KOPT-K1 (cell line): Measurements from ENCODE around the gene SMG9.

Experiments used
- H3K27ac ChIP-seq: fragments of 200-600 bp; sonication (generic); 2 replicates; pipeline ENCODE4 v1.5.1; 2016; ENCODE audit warnings: antibody characterized with exemption, mild to moderate bottlenecking, low read depth, low read length; ENCODE audit not compliant: poor library complexity, severe bottlenecking
- H3K36me3 ChIP-seq: fragments of 200-600 bp; sonication (generic); 2 replicates; pipeline ENCODE4 v1.5.1; 2017; ENCODE audit warnings: antibody characterized with exemption, mild to moderate bottlenecking, low read length, moderate library complexity; ENCODE audit not compliant: insufficient read depth
- H3K9me3 ChIP-seq: fragments of 200-600 bp; sonication (generic); 2 replicates; pipeline ENCODE4 v1.5.1; 2017; ENCODE audit warnings: antibody characterized with exemption, low read length, mild to moderate bottlenecking; ENCODE audit not compliant: insufficient read depth, poor library complexity, severe bottlenecking

The SMG9 gene

DNA sequence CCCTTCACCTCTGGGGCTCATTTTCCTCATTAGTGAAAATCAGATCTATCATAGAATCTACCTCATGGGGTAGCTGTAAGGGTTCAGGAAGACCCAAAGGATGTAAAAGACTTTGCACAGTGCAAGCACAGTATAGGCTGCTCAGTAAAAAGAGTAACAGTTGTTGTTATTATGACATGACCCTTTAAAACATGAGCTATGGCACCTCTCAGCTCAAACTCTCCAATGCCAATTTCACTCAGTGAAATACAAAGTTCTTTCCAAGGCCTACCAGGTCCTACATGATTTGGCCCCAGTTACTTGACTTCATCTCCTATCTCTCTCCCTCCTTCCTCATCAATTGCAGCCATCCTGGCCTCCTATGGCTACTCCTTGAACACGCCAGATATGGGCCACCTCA, 4.9 kb downstream of the SMG9 start:
- Histone ChIP-seq H3K27ac (no peak overlapping the region), H3K36me3 (peaks cover 79% of the 10 kb centered on the region), H3K9me3 (no peaks in the 10 kb centered on the region)

GRCh38 chr19:43749152-43749551, 5.6 kb downstream of the SMG9 start:
- peaks cover 87% of the 10 kb centered on the region for H3K36me3 ChIP-seq
- H3K27ac ChIP-seq, result no peak overlapping the region
- no peaks in the 10 kb centered on the region for H3K9me3 ChIP-seq

DNA sequence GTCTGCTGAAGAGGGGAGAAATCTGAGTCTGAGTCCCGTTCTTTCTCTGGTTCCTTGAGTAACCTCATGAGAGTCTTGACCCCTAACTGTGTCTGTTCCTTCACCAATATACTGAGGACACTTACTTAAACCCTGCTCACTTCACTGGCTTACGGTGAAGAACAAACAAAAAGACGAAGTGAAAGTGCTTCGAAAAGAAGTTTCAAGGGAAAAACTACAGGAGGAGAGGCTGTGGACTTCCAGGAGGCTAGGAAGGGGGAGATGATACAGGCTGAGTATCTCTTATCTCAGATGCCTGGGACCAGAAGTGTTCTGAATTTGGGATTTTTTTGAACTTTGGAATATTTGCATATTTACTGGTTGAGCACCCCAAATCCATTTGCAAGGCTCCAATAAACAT, 6.1 kb downstream of the SMG9 start:
- H3K36me3 ChIP-seq, result peaks cover 91% of the 10 kb centered on the region
- no peak overlapping the region for H3K27ac ChIP-seq

DNA sequence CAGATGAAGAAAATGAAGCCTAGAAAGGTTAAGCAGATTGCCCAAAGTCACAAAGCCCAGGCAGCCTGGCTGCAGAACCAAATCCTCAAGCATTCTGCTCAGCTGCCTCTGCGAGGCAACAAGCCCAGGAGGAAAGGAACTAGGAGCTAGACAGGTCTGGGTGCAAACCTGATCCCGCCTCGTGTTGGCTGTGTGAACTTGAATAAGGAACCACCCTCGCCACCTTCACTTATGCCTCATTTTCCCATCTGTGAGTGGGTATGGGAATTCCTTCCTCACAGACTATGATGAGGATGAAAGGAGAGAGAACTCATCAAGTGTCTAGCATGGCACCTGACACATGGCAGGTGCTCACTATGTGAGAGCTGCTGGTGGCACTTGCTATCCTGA, 6.6 kb downstream of the SMG9 start:
- H3K27ac ChIP-seq, result no peak overlapping the region
- peaks cover 96% of the 10 kb centered on the region for H3K36me3 ChIP-seq
- no peaks in the 10 kb centered on the region for H3K9me3 ChIP-seq

More for the DNA sequence above, 6.1 kb downstream of the SMG9 start:
- no peaks in the 10 kb centered on the region for H3K9me3 ChIP-seq

GRCh38 chr19:43747557-43748204, 7.1 kb downstream of the SMG9 start:
- Histone ChIP-seq H3K9me3 (no peaks in the 10 kb centered on the region), H3K36me3 (peaks cover 98% of the 10 kb centered on the region), H3K27ac (no peak overlapping the region)

DNA sequence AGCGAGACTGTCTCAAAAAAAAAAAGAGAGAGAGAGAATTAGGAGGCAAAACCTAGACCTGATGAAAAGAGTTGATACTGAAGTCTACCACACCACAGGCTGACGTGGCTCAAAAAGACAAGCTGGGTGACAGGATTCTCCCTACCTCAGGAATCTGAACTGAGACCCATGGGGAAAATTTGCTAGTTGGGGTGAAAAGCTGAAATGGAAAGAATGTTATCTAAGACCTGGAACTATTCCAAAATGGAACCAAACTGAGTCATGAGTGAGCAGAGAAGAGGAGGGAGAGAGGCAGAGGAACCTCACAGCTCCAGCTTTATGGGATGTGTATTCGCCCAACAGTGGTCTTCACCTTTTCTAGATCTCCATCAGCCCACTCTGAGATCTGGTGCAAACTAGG, 11.7 kb downstream of the SMG9 start:
- Histone ChIP-seq H3K36me3 (peaks cover 100% of the 10 kb centered on the region), H3K27ac (no peak overlapping the region), H3K9me3 (no peaks in the 10 kb centered on the region)

DNA sequence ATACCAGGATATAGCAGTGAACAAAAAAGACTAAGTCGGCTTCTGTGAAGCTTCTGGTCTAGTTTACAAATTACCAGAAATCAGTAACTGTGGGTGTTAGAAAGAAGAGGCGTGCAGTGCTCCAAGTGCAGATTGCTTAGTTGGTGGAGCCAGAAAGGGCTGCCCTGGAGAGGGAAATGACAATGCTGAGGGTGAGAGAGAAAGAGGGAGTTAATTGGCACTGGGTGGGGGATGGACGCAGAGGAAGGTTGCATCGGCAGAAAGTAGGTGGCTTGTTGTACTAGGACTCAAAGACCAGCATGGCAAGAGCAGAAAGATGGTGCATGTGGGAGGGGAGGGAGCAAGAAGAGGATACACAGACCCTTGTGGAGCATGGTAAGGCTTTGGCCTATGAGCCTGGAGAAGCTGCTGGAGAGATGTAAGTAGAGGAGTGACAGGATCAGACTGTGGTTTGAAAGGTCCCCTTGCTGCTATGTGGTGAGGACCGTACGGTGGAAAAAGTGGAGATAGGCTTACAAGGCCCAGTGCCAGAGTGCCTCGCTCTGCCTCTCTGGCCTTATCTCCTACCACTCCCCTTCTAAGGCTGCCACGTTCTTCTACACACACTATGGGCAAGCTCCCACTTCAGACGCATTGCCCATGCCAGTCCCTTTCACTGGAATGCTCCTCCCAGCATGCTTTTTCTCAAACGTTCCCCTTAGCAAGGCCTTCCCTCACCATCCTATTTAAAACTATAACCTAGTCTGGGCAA, 13.5 kb downstream of the SMG9 start:
- H3K36me3 ChIP-seq, result peaks cover 100% of the 10 kb centered on the region
- no peak overlapping the region for H3K27ac ChIP-seq

GRCh38 chr19:43739439-43740235, 15.1 kb downstream of the SMG9 start:
- Histone ChIP-seq H3K27ac (no peak overlapping the region), H3K36me3 (peaks cover 99% of the 10 kb centered on the region), H3K9me3 (no peaks in the 10 kb centered on the region)

More for the DNA sequence above, 13.5 kb downstream of the SMG9 start:
- no peaks in the 10 kb centered on the region for H3K9me3 ChIP-seq

GRCh38 chr19:43738780-43739211, 16.0 kb downstream of the SMG9 start:
- Histone ChIP-seq H3K27ac (no peak overlapping the region), H3K9me3 (no peaks in the 10 kb centered on the region), H3K36me3 (peaks cover 99% of the 10 kb centered on the region)

DNA sequence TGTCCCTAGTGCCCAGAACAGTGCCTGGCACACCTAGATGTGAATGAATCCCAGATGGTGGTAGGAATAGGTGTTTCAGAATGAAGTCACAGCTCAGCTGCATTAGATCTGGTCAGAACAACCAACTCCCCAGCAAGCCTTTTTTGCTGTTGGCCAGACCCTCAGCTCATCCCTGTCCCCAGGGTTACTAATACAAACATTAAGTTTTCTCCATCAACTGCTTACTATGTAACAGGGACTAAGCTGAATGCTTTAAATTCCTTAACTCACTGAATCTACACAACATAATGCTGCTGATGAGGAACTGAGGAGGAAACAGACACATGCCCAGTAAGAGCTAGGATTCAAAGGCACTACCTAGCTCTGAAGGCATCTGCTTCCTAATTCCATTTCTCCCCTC, 18.8 kb downstream of the SMG9 start:
- no peaks in the 10 kb centered on the region for H3K9me3 ChIP-seq
- H3K36me3 ChIP-seq, result peaks cover 99% of the 10 kb centered on the region
- H3K27ac ChIP-seq, result no peak overlapping the region

- Histone ChIP-seq H3K27ac (no peak overlapping the region), H3K36me3 (peaks cover 99% of the 10 kb centered on the region), H3K9me3 (no peaks in the 10 kb centered on the region)
Observed at GRCh38 chr19:43735013-43735412, 19.7 kb downstream of the SMG9 start.

DNA sequence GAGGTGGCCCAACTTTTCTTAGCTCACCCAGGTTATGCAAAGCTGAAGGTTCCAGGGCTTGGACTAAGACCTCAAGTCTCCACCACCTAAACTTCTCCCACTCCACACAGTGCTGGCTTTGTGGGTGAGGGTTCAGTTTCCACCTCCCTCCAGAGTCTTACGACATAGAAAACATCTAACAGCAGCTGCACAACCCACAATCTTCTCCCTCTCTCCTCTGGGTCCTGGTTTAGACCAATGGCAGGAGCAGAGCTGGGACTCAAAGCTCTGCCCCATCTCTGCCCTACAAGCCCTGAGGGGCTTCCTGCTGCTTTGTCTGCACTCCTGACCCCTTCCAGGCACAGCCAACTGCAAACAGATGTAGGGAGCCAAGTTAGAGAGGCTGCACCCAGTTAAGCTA, 22.9 kb downstream of the SMG9 start:
- peaks cover 91% of the 10 kb centered on the region for H3K36me3 ChIP-seq
- no peak overlapping the region for H3K27ac ChIP-seq
- H3K9me3 ChIP-seq, result no peaks in the 10 kb centered on the region

DNA sequence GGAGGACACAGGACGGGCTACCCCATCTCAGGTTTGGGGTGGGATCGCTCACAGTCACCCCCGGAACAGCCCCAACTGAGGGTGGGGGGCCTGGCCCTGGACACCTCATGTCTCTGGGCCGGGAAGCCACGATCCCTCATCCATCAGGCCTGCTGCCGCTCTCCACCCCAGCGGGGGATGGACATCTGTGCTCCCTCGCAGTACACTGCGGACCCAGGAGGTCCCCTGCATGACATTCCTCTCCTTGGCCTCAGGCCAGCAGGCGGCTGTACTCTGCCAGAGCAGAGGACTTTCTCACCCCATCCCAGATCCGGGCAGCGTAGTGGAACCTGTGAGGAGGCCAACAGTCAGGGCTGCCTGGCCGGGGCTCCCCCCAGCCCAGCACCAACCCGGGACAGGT, 23.4 kb downstream of the SMG9 start:
- Histone ChIP-seq H3K9me3 (no peaks in the 10 kb centered on the region), H3K36me3 (peaks cover 86% of the 10 kb centered on the region), H3K27ac (no peak overlapping the region)

- Histone ChIP-seq H3K36me3 (peaks cover 72% of the 10 kb centered on the region), H3K27ac (no peak overlapping the region), H3K9me3 (no peaks in the 10 kb centered on the region)
Observed at GRCh38 chr19:43729919-43730318, 24.8 kb downstream of the SMG9 start.

GRCh38 chr19:43727593-43727853, 27.2 kb downstream of the SMG9 start:
- Histone ChIP-seq H3K36me3 (peaks cover 48% of the 10 kb centered on the region), H3K27ac (no peak overlapping the region), H3K9me3 (no peaks in the 10 kb centered on the region)
